HG03354 (cell line): Measurements from ENCODE around the gene NGF.
"Not testable (repeated sequence)": the region's sequence is repeated elsewhere in the genome, so short reads cannot be mapped to it uniquely, and the experiment has no call there.

Experiments used
- ATAC-seq: cut with Tn5 transposase; IDR thresholded peaks from one replicate; pipeline ENCODE4 v1.9.1; 2021; ENCODE audit warnings: mild to moderate bottlenecking; ENCODE audit not compliant: unreplicated experiment, poor library complexity, severe bottlenecking

The NGF gene

GRCh38 chr1:115312742-115313141 is 25.3 kb downstream of the NGF start:
- ATAC-seq = no peak

- ATAC-seq = no peak
Observed at GRCh38 chr1:115311474-115311989, 26.5 kb downstream of the NGF start.

GRCh38 chr1:115310581-115311473 is 27.2 kb downstream of the NGF start:
- no peak for ATAC-seq

- ATAC-seq = not testable (repeated sequence)
Observed at GRCh38 chr1:115309504-115309903, 28.5 kb downstream of the NGF start.

GRCh38 chr1:115308969-115309368 is 29.1 kb downstream of the NGF start:
- ATAC-seq = no peak

GRCh38 chr1:115307661-115308060 is 30.4 kb downstream of the NGF start:
- ATAC-seq = no peak

- no peak for ATAC-seq
Observed at GRCh38 chr1:115306146-115306545, 31.9 kb downstream of the NGF start.

GRCh38 chr1:115303364-115303763 is 34.7 kb downstream of the NGF start:
- ATAC-seq = no peak

GRCh38 chr1:115302390-115302961 is 35.6 kb downstream of the NGF start:
- ATAC-seq = no peak

GRCh38 chr1:115301438-115302020 is 36.5 kb downstream of the NGF start:
- ATAC-seq = no peak

- no peak for ATAC-seq
Observed at GRCh38 chr1:115300087-115300876, 37.8 kb downstream of the NGF start.

- ATAC-seq = no peak
Observed at GRCh38 chr1:115299266-115299665, 38.8 kb downstream of the NGF start.

GRCh38 chr1:115296981-115297380 is 41.1 kb downstream of the NGF start:
- ATAC-seq = peak; percentile 84

- ATAC-seq = no peak
Observed at GRCh38 chr1:115295904-115296696, 41.9 kb downstream of the NGF start.

GRCh38 chr1:115293899-115294298 is 44.1 kb downstream of the NGF start:
- ATAC-seq = no peak

GRCh38 chr1:115293006-115293405 is 45.0 kb downstream of the NGF start:
- no peak for ATAC-seq

GRCh38 chr1:115291741-115292140 is 46.3 kb downstream of the NGF start:
- no peak for ATAC-seq

GRCh38 chr1:115289940-115290339 is 48.1 kb downstream of the NGF start:
- no peak for ATAC-seq

GRCh38 chr1:115288591-115289198 is 49.4 kb downstream of the NGF start:
- no peak for ATAC-seq
